ENCODE data around the gene TDRD12. TPM values are rescaled to one million over a fixed set of nuclear protein-coding genes. Genes with fewer than 3 reads are reported as not detected.
"Not testable (repeated sequence)": the region's sequence is repeated elsewhere in the genome, so short reads cannot be mapped to it uniquely, and the experiment has no call there.

TDRD12 gene
- polyA plus RNA-seq, 1 donor, result 0.63 TPM

- DNase-seq (ENCODE audit: low read depth), result no peak
Observed at GRCh38 chr19:32691952-32692726, 27.4 kb upstream of the TDRD12 start.

DNA sequence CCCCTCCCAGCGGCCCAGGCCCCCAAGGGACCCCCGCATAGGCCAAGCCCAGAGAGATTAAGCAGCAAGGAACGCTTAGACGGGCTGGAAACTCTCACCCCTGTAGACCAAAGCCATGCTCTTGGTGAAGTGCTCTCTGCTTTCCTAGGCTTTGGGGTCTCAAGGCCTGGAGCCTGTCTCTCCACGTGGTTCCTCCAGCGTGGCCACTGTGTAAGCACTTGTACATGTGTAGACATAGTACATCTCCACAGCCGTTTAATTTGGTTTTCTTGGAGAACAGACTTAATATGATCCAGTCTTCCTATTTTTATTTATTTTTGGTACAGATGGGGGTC is 26.9 kb upstream of the TDRD12 start:
- DNase-seq (ENCODE audit: low read depth), result no peak

GRCh38 chr19:32693151-32694108 is 26.1 kb upstream of the TDRD12 start:
- not testable (repeated sequence) for DNase-seq (ENCODE audit: low read depth)

- DNase-seq (ENCODE audit: low read depth), result not testable (repeated sequence)
Observed at GRCh38 chr19:32694316-32694715, 25.3 kb upstream of the TDRD12 start.

DNA sequence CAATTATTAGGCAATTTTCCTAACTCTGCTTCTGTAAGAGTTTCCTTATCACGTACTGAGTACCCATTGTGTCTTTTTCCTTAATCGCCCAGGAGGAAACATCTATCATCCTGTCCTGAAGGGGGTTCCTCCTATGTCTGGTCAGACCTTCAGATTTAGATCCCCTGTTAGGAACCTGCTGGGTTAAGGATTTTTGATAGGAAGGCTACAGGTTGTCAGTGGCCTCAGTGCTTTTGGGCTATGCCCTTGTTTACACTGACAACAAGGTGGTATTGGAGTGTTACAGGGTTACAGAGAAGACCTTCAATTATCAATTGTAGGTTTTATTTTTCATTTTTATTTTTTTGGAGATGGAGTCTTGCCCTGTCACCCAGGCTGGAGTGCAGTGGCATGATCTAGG is 24.7 kb upstream of the TDRD12 start:
- DNase-seq (ENCODE audit: low read depth), result not testable (repeated sequence)

DNA sequence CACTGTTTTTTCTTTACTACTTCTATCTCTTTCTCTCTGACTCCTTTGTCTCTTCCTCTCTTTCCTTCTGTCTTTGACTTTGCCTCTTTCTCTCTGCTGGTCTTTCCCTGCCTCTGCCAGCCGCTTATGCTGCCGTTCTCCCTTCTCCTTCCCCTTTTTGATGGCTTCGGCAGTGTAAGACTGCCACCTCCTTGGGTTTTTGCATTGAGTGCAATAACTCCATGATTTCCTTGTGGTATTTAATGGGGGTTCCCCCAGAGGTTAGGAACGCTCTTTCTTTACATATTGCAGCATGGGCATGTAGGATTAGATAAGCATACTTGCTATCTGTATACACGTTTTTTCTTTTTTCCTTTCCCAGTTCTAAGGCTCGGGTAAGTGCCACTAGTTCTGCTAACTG is 24.1 kb upstream of the TDRD12 start:
- not testable (repeated sequence) for DNase-seq (ENCODE audit: low read depth)

DNA sequence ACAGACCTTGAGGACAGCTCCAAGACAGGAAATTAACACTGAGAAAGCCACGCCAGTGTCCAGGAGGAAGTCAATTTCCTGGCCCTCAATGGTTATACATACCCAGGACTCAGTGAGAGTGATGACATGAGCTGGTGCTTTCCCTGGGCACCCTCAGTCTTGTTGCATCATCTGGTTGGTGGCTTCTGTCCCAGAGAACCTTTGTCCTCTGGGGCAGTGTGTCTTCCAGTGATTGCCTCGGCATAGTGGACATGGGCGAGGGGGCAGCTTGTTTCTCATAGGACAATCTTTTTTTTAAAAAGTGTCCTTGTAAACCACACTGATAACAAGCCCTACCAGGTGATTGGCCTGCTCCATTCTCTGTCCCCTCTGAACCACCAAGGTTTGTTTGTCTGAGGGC is 22.8 kb upstream of the TDRD12 start:
- not testable (repeated sequence) for DNase-seq (ENCODE audit: low read depth)

GRCh38 chr19:32700129-32700528 is 19.4 kb upstream of the TDRD12 start:
- DNase-seq (ENCODE audit: low read depth), result not testable (repeated sequence)

- no peak for DNase-seq (ENCODE audit: low read depth)
Observed at GRCh38 chr19:32702010-32702409, 17.6 kb upstream of the TDRD12 start.

- not testable (repeated sequence) for DNase-seq (ENCODE audit: low read depth)
Observed at GRCh38 chr19:32704006-32704405, 15.6 kb upstream of the TDRD12 start.

- DNase-seq (ENCODE audit: low read depth), result no peak
Observed at GRCh38 chr19:32708457-32708856, 11.1 kb upstream of the TDRD12 start.

DNA sequence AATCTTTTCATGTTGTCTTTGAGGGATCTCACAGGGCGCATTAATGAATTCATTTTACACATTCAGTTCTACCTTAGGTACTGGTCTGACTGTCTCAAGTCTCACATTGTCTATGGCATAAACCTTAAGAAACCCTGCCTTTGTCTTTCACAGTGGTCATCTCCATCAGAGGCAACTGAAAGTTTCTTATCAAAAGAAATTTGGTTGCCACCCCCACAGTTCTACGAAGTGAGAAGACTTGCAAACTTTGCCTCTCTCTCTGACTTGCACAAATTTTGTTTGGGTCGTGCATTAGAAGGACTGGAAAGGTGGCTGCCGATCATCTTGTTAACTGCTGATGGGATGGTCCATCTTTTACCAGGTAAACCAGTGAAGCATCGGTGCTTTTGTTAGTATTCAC is 10.5 kb upstream of the TDRD12 start:
- no peak for DNase-seq (ENCODE audit: low read depth)

GRCh38 chr19:32711747-32712146 is 7.8 kb upstream of the TDRD12 start:
- no peak for DNase-seq (ENCODE audit: low read depth)

DNA sequence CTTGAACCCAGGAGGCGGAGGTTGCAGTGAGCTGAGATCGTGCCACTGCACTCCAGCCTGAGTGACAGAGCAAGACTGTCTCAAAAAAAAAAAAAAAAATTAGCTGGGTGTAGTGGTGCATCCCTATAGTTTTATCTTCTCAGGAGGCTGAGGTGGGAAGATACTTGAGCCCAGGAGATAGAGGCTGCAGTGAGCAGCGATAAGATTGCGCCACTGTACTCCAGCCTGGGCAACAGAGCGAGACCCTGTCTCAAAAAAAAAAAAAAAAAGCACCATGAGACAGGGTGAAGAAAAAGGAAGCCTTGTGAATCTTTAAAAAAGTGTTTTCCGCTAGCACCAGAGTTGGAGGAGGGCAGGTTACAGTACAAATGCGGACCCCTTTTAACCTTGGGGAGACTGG is 3.4 kb upstream of the TDRD12 start:
- not testable (repeated sequence) for DNase-seq (ENCODE audit: low read depth)

- DNase-seq (ENCODE audit: low read depth), result no peak
Observed at GRCh38 chr19:32717496-32717895, 2.1 kb upstream of the TDRD12 start.

DNA sequence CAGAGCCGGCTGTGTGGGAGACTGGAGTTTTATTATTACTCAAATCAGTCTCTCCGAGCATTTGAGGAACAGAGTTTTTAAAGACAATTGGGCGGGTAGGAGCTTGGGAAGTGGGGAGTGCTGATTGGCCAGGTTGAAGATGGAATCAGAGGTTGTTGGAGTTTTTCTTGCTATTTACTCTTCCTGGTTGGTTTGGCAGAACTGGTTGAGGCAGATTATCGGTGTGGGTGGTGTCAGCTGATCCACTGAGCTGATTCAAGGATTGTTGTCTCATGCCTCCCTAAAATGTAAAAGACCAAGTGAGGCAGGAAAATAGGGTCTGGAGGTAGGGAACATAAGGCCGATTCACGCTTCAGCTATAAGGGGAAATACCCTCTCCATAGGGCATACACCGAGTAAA is 1.3 kb upstream of the TDRD12 start:
- no peak for DNase-seq (ENCODE audit: low read depth)

- no peak for DNase-seq (ENCODE audit: low read depth)
Observed at GRCh38 chr19:32720216-32720935, 809 bp downstream of the TDRD12 start.

DNA sequence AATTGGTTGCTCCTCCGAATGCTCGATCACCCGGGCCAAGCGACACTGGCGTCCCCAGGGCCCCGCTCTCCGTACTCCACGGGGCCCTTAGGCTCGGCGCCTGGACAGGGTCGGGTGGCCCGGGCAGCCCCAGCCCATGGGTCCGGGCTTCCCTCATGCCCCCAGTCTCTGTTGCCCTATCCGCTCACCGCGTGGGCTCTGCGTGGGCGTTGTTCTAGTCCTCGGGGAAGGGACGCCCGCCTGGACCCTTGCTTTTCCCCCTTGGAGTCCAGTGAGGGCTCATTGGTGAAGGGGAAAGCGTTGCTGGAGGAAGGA is 1.3 kb downstream of the TDRD12 start:
- DNase-seq (ENCODE audit: low read depth), result no peak

GRCh38 chr19:32735936-32736335 is 16.4 kb downstream of the TDRD12 start:
- DNase-seq (ENCODE audit: low read depth), result no peak

DNA sequence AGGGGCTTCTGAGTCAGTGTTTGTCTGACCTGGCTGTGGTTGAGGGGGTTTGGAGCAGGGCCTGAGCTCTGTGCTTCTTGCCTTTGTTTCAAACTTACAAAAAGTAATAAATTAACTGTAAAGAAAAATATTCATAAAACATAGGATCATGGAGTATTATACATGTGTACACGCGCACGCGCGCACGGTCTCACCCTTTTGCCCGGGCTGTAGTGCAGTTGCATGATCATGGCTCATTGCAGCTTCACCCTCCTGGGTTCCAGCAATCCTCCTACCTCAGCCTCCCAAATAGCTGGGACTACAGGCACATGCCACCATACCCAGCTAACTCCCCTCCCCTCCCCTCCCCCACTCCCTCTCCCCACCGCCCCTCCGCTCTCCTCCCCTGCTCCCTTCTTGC is 23.5 kb downstream of the TDRD12 start:
- no peak for DNase-seq (ENCODE audit: low read depth)

- DNase-seq (ENCODE audit: low read depth), result no peak
Observed at GRCh38 chr19:32743447-32743846, 23.9 kb downstream of the TDRD12 start.

DNA sequence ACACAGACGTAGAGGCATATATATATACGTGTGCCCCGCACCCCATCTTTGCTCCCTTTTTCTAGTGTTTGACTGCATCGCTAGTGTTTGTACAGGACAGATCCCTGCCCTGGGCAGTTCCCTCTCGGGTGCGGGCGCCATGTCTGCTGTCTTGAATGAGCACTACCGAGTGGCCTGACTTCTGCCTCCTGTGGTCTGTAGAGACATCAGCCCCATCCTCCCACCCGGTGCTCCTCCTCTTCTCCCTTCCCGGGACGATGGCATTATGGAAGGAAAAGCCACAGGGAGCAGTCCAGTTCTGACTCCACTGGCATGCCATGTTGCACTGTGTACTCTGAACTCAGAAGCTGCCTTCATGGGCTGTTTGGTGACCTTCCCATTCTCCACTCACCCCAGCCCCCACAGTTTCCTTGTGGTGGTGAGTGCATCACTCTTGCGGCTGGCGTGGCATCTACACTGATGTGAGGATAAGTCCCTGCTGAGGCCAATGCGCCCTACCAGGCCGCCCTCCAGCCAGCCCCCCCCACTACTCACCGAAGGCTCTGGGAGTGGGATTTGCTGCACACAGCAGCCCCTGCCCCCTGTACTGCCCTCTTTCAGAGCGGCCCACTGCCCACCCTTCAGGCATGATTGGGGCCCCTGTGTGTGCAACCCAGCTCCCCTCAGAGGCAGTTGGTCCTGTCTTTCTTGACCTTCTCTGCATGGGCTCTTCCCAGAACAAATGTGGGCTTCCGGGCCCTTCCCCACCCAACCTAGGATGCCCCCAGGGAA is 25.2 kb downstream of the TDRD12 start:
- DNase-seq (ENCODE audit: low read depth), result no peak

Data from forelimb muscle (tissue), 1 donor.